ENCODE results near the gene H19.

Gene H19

GRCh38 chr11:2002042-2002776 lies 4.6 kb upstream of the H19 start:
- no peaks in the 10 kb centered on the region for H3K36me3 ChIP-seq
- TF ChIP-seq CTCF (IDR thresholded peaks at IDR 0.05; ENCODE audit: low read depth, low read length): no peak
- no peak overlapping the region for H3K27ac ChIP-seq

GRCh38 chr11:1998861-1999260 lies 1.2 kb upstream of the H19 start:
- no peaks in the 10 kb centered on the region for H3K36me3 ChIP-seq
- H3K27ac ChIP-seq: no peak overlapping the region
- TF ChIP-seq CTCF (IDR thresholded peaks at IDR 0.05; ENCODE audit: low read depth, low read length): no peak
- no peaks in the 10 kb centered on the region for H3K27me3 ChIP-seq (ENCODE audit: insufficient read depth, low read depth, severe bottlenecking)
- H3K4me3 ChIP-seq (ENCODE audit: low read depth, low read length): no peak overlapping the region
- no peak for DNase-seq
- no peaks in the 10 kb centered on the region for H3K9me3 ChIP-seq (ENCODE audit: severe bottlenecking)

More at GRCh38 chr11:2002042-2002776, 4.6 kb upstream of the H19 start:
- no peak overlapping the region for H3K4me3 ChIP-seq (ENCODE audit: low read depth, low read length)
- DNase-seq: no peak
- no peaks in the 10 kb centered on the region for H3K27me3 ChIP-seq (ENCODE audit: insufficient read depth, low read depth, severe bottlenecking)
- no peaks in the 10 kb centered on the region for H3K9me3 ChIP-seq (ENCODE audit: severe bottlenecking)

- TF ChIP-seq CTCF (IDR thresholded peaks at IDR 0.05; ENCODE audit: low read depth, low read length): no peak
- DNase-seq: no peak
- Histone ChIP-seq H3K4me3 (ENCODE audit: low read depth, low read length) (no peak overlapping the region), H3K36me3 (no peaks in the 10 kb centered on the region), H3K9me3 (ENCODE audit: severe bottlenecking) (no peaks in the 10 kb centered on the region), H3K27me3 (ENCODE audit: insufficient read depth, low read depth, severe bottlenecking) (no peaks in the 10 kb centered on the region), H3K27ac (no peak overlapping the region)
These were observed 648 bp upstream of the H19 start for GRCh38 chr11:1998290-1998689.

- TF ChIP-seq CTCF (IDR thresholded peaks at IDR 0.05; ENCODE audit: low read depth, low read length): no peak
- no peak overlapping the region for H3K4me3 ChIP-seq (ENCODE audit: low read depth, low read length)
- H3K9me3 ChIP-seq (ENCODE audit: severe bottlenecking): no peaks in the 10 kb centered on the region
- DNase-seq: no peak
- no peaks in the 10 kb centered on the region for H3K36me3 ChIP-seq
- H3K27me3 ChIP-seq (ENCODE audit: insufficient read depth, low read depth, severe bottlenecking): no peaks in the 10 kb centered on the region
- no peak overlapping the region for H3K27ac ChIP-seq
These were observed 3.5 kb downstream of the H19 start for GRCh38 chr11:1994121-1994520.

GRCh38 chr11:1992111-1992510 lies 5.5 kb downstream of the H19 start:
- Histone ChIP-seq H3K27me3 (ENCODE audit: insufficient read depth, low read depth, severe bottlenecking) (no peaks in the 10 kb centered on the region), H3K27ac (no peak overlapping the region), H3K36me3 (no peaks in the 10 kb centered on the region), H3K4me3 (ENCODE audit: low read depth, low read length) (no peak overlapping the region), H3K9me3 (ENCODE audit: severe bottlenecking) (no peaks in the 10 kb centered on the region)
- DNase-seq: no peak
- TF ChIP-seq CTCF (IDR thresholded peaks at IDR 0.05; ENCODE audit: low read depth, low read length): no peak
